Uterine smooth muscle cell (primary cell): Measurements from ENCODE around the gene FGFR4. TPM values are rescaled to one million over a fixed set of nuclear protein-coding genes. Genes with fewer than 3 reads are reported as not detected.

Source experiments
- total RNA-seq: library from RNA; depleted of rRNA; stranded (reverse); fragments of >200 nt; gene quantifications from 2 replicates; pipeline ENCODE4 v1.2.3, GENCODE V29; 2014

FGFR4 gene
- total RNA-seq = 0.62 and 0.66 TPM in 2 replicates

GRCh38 chr5:177086654-177087397, at the start of gene FGFR4:
Gene FGFR4, plus strand, starts transcription at chr5:177086915. Its CDS starts 2,688 bp downstream, at chr5:177089603.

GRCh38 chr5:177133096-177133852, 46.6 kb downstream of the FGFR4 start, which contains the start of gene NSD1:
Gene NSD1, plus strand, starts transcription at chr5:177133773. Its CDS starts 1,331 bp downstream, at chr5:177135104.

Other genes with a start within 250 kb of the FGFR4 start
- not detected in 2 replicates for gene HK3, start 187.6 kb upstream of the FGFR4 start, total RNA-seq
- gene UIMC1, start 80.1 kb upstream of the FGFR4 start, total RNA-seq = 31.9 and 38.0 TPM in 2 replicates
- gene ZNF346, start 64.2 kb upstream of the FGFR4 start, total RNA-seq = 12.7 and 14.3 TPM in 2 replicates
- 43.8 and 47.0 TPM in 2 replicates for gene NSD1, start 46.9 kb downstream of the FGFR4 start, total RNA-seq
- gene RAB24, start 216.8 kb downstream of the FGFR4 start, total RNA-seq = 21.4 and 36.1 TPM in 2 replicates
- gene PRELID1, start 216.9 kb downstream of the FGFR4 start, total RNA-seq = 93.1 and 168 TPM in 2 replicates
- 9.7 and 32.6 TPM in 2 replicates for gene MXD3, start 225.0 kb downstream of the FGFR4 start, total RNA-seq